Inflammatory macrophage treated with lipopolysaccharide for 4 hours (primary cell): ENCODE data around the gene NACA2.
"Not testable (repeated sequence)": the region's sequence is repeated elsewhere in the genome, so short reads cannot be mapped to it uniquely, and the experiment has no call there.

Experiments used
- DNase-seq: peaks from one replicate; pipeline ENCODE4 v3.0.0-alpha.2; 2020

Gene NACA2

GRCh38 chr17:61598014-61598413 lies 7.0 kb upstream of the NACA2 start:
- no peak for DNase-seq

GRCh38 chr17:61597607-61598006 lies 6.6 kb upstream of the NACA2 start:
- no peak for DNase-seq

- DNase-seq = no peak
These were observed 4.6 kb upstream of the NACA2 start for GRCh38 chr17:61595418-61596186.

- DNase-seq = no peak
These were observed 3.3 kb upstream of the NACA2 start for GRCh38 chr17:61594294-61594825.

GRCh38 chr17:61593426-61593825 lies 2.4 kb upstream of the NACA2 start:
- DNase-seq = no peak

GRCh38 chr17:61591930-61592329 lies 911 bp upstream of the NACA2 start:
- no peak for DNase-seq

GRCh38 chr17:61589990-61590389 lies 1.0 kb downstream of the NACA2 start:
- no peak for DNase-seq

GRCh38 chr17:61587807-61588660 lies 3.0 kb downstream of the NACA2 start:
- no peak for DNase-seq

GRCh38 chr17:61587242-61587641 lies 3.8 kb downstream of the NACA2 start:
- DNase-seq = no peak

GRCh38 chr17:61586622-61587021 lies 4.4 kb downstream of the NACA2 start:
- DNase-seq = not testable (repeated sequence)

- DNase-seq = no peak
These were observed 4.9 kb downstream of the NACA2 start for GRCh38 chr17:61586031-61586566.

GRCh38 chr17:61584866-61585265 lies 6.2 kb downstream of the NACA2 start:
- no peak for DNase-seq

GRCh38 chr17:61584266-61584665 lies 6.8 kb downstream of the NACA2 start:
- no peak for DNase-seq

GRCh38 chr17:61583660-61584264 lies 7.3 kb downstream of the NACA2 start:
- no peak for DNase-seq

GRCh38 chr17:61583242-61583641 lies 7.8 kb downstream of the NACA2 start:
- DNase-seq = peak; percentile 38

- DNase-seq = no peak
These were observed 8.4 kb downstream of the NACA2 start for GRCh38 chr17:61582593-61582992.

GRCh38 chr17:61581611-61582349 lies 9.2 kb downstream of the NACA2 start:
- DNase-seq = no peak

- no peak for DNase-seq
These were observed 10.5 kb downstream of the NACA2 start for GRCh38 chr17:61580502-61580901.

- DNase-seq = no peak
These were observed 11.1 kb downstream of the NACA2 start for GRCh38 chr17:61579961-61580360.

GRCh38 chr17:61579347-61579746 lies 11.7 kb downstream of the NACA2 start:
- DNase-seq = no peak

- DNase-seq = no peak
These were observed 12.4 kb downstream of the NACA2 start for GRCh38 chr17:61578645-61579044.

- no peak for DNase-seq
These were observed 15.0 kb downstream of the NACA2 start for GRCh38 chr17:61575983-61576382.
